A549 (cell line): ENCODE measurements around the gene CHST6.

Source experiments
- BHLHE40 ChIP-seq: IDR thresholded peaks from 2 replicates; pipeline ENCODE4 v1.6.1; 2012; ENCODE audit warnings: low read depth, low read length, inconsistent platforms
- CHD4 ChIP-seq: fragments of 200-600 bp; sonication (generic); IDR thresholded peaks from 2 replicates; pipeline ENCODE4 v1.6.1; 2016; ENCODE audit warnings: antibody characterized with exemption, mild to moderate bottlenecking, borderline replicate concordance
- CTCF ChIP-seq: fragments of >200 bp; sonication (Bioruptor Twin); formaldehyde crosslinking; IDR thresholded peaks from 3 replicates; pipeline ENCODE4 v1.5.1; 2016
- EP300 ChIP-seq, 2 experiments: fragments of >200 bp; sonication (Bioruptor Twin); formaldehyde crosslinking; IDR thresholded peaks; 2 replicates in 1 of 2; 3 replicates in 1 of 2; pipeline ENCODE4 v1.6.1; 2016 to 2017
- ESRRA ChIP-seq: fragments of 150-350 bp; IDR thresholded peaks from 2 replicates; pipeline ENCODE4 v1.6.1; 2014; ENCODE audit warnings: mild to moderate bottlenecking, low read length, borderline replicate concordance
- MAX ChIP-seq: IDR thresholded peaks from 2 replicates; pipeline ENCODE4 v1.6.1; 2012
- MYC ChIP-seq: IDR thresholded peaks from 2 replicates; pipeline ENCODE4 v1.6.1; 2012; ENCODE audit warnings: mild to moderate bottlenecking, inconsistent platforms, low read length, improper control_type of control experiment, borderline replicate concordance
- RCOR1 ChIP-seq: fragments of 150-350 bp; IDR thresholded peaks from 2 replicates; pipeline ENCODE4 v1.6.1; 2014; ENCODE audit warnings: antibody characterized with exemption, low read length, low read depth
- RNF2 ChIP-seq: fragments of 200-600 bp; sonication (generic); IDR thresholded peaks from 2 replicates; pipeline ENCODE4 v1.6.1; 2016; ENCODE audit warnings: low read depth, mild to moderate bottlenecking, antibody characterized with exemption, moderate library complexity, borderline replicate concordance
- ZNF302 ChIP-seq: fragments of 250-450 bp; sonication (Bioruptor Pico); IDR thresholded peaks from 2 replicates; pipeline ENCODE4 v1.9.0; 2021; ENCODE audit warnings: inconsistent platforms, mild to moderate bottlenecking, moderate library complexity

GRCh38 chr16:75443298-75443697 is 51.9 kb downstream of the CHST6 start:
- TF ChIP-seq BHLHE40: no peak
- no peak for TF ChIP-seq CTCF
- no peak for TF ChIP-seq CHD4
- no peak for TF ChIP-seq RCOR1
- no peak for TF ChIP-seq MYC
- no peak for TF ChIP-seq MAX
- no peak for TF ChIP-seq ZNF302 (CRISPR knock-in tag)
- TF ChIP-seq ESRRA: no peak
- TF ChIP-seq RNF2: no peak
- no peak for TF ChIP-seq EP300 (IDR thresholded peaks at IDR 0.05)
